Measurements from ENCODE around the gene HACD2.

The HACD2 gene

DNA sequence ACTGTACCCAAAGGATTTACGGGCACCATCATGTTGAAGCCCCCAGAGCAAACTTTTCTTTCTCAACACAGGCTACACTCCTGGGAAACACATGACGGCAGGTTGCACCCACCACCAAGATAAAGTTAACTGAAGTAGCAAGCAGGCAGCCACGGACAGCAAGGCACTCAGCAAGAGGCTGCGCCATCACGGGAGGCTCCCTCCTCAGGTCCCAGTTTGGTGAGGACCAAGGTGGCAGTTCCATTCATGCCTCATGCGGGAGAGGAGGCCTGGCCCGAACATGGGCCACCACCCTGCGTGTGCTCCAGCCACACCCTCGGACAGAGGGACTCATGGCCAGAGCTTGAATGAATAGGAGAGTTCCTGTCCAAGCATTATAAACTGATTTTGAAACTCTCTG lies 142.7 kb downstream of the HACD2 start:
- DNase-seq = no peak
